GM12872 (cell line): ENCODE results near the gene IL22RA1.

Source experiments
- CTCF ChIP-seq: IDR thresholded peaks from 3 replicates; pipeline ENCODE4 v1.5.1; 2011; ENCODE audit warnings: low read depth, mild to moderate bottlenecking, low read length, moderate library complexity; ENCODE audit not compliant: insufficient read depth

The IL22RA1 gene

GRCh38 chr1:24186031-24186710, 43.2 kb upstream of the IL22RA1 start:
- TF ChIP-seq CTCF, result no peak

- TF ChIP-seq CTCF, result no peak
These were observed 42.1 kb upstream of the IL22RA1 start for GRCh38 chr1:24185076-24185475.

- TF ChIP-seq CTCF, result no peak
These were observed 39.1 kb upstream of the IL22RA1 start for GRCh38 chr1:24182061-24182460.

GRCh38 chr1:24181619-24182018, 38.7 kb upstream of the IL22RA1 start:
- no peak for TF ChIP-seq CTCF

- TF ChIP-seq CTCF, result no peak
These were observed 37.7 kb upstream of the IL22RA1 start for GRCh38 chr1:24180676-24181075.

GRCh38 chr1:24179251-24179840, 36.4 kb upstream of the IL22RA1 start:
- TF ChIP-seq CTCF, result no peak

- TF ChIP-seq CTCF, result no peak
These were observed 35.5 kb upstream of the IL22RA1 start for GRCh38 chr1:24178407-24178806.

GRCh38 chr1:24177161-24177560, 34.2 kb upstream of the IL22RA1 start:
- TF ChIP-seq CTCF, result no peak
